H9 (cell line): ENCODE measurements around the gene BEST1. TPM values are rescaled to one million over a fixed set of nuclear protein-coding genes. Genes with fewer than 3 reads are reported as not detected.

Experiments used
- DNase-seq: peaks from one replicate; pipeline ENCODE4 v3.0.0-alpha.2; 2017
- H2AFZ ChIP-seq: one replicate; pipeline ENCODE4 v1.6.1; 2013; ENCODE audit warnings: mild to moderate bottlenecking, low read length, control low read depth, moderate library complexity
- H2AK5ac ChIP-seq: 2 replicates; pipeline ENCODE4 v1.6.1; 2013; ENCODE audit warnings: low read length, control low read depth, mixed read lengths; ENCODE audit not compliant: insufficient read length
- H2BK120ac ChIP-seq: one replicate; pipeline ENCODE4 v1.6.1; 2013; ENCODE audit warnings: low read depth, mild to moderate bottlenecking, low read length, control low read depth, inconsistent platforms; ENCODE audit not compliant: poor library complexity, severe bottlenecking
- H2BK12ac ChIP-seq: 2 replicates; pipeline ENCODE4 v1.6.1; 2013; ENCODE audit warnings: low read length, control low read depth, mixed read lengths, low read depth; ENCODE audit not compliant: insufficient read length
- H2BK15ac ChIP-seq: 2 replicates; pipeline ENCODE4 v1.6.1; 2013; ENCODE audit warnings: low read depth, low read length, control low read depth
- H2BK20ac ChIP-seq: one replicate; pipeline ENCODE4 v1.6.1; 2013; ENCODE audit warnings: low read depth, mild to moderate bottlenecking, low read length, control low read depth, inconsistent platforms; ENCODE audit not compliant: poor library complexity, severe bottlenecking
- H2BK5ac ChIP-seq: 2 replicates; pipeline ENCODE4 v1.6.1; 2013; ENCODE audit warnings: low read length, control low read depth, mixed read lengths; ENCODE audit not compliant: insufficient read length
- H3K14ac ChIP-seq: 2 replicates; pipeline ENCODE4 v1.6.1; 2013; ENCODE audit warnings: low read length, control low read depth; ENCODE audit not compliant: insufficient read depth
- H3K18ac ChIP-seq: 2 replicates; pipeline ENCODE4 v1.6.1; 2013; ENCODE audit warnings: low read depth, mild to moderate bottlenecking, mixed read lengths, low read length, control low read depth; ENCODE audit not compliant: insufficient read length
- H3K23ac ChIP-seq: 2 replicates; pipeline ENCODE4 v1.6.1; 2013; ENCODE audit warnings: low read length, control low read depth, mixed read lengths, low read depth; ENCODE audit not compliant: insufficient read length
- H3K23me2 ChIP-seq: 2 replicates; pipeline ENCODE4 v1.6.1; 2013; ENCODE audit warnings: low read depth, mild to moderate bottlenecking, mixed read lengths, low read length, control low read depth; ENCODE audit not compliant: insufficient read length, poor library complexity, severe bottlenecking
- H3K27ac ChIP-seq: 2 replicates; pipeline ENCODE4 v1.5.1; 2013; ENCODE audit warnings: low read length, control low read depth, mixed read lengths, low read depth; ENCODE audit not compliant: insufficient read length
- H3K27me3 ChIP-seq: 2 replicates; pipeline ENCODE4 v1.6.1; 2013; ENCODE audit warnings: low read length, control low read depth, inconsistent platforms; ENCODE audit not compliant: insufficient read depth
- H3K4ac ChIP-seq: 2 replicates; pipeline ENCODE4 v1.6.1; 2013; ENCODE audit warnings: low read depth, mild to moderate bottlenecking, control low read depth, inconsistent platforms, low read length, moderate library complexity
- H3K4me1 ChIP-seq: 2 replicates; pipeline ENCODE4 v1.6.1; 2013; ENCODE audit warnings: low read length, control low read depth, inconsistent platforms; ENCODE audit not compliant: insufficient read depth
- H3K4me2 ChIP-seq: 2 replicates; pipeline ENCODE4 v1.6.1; 2013; ENCODE audit warnings: low read length, control low read depth, mixed read lengths; ENCODE audit not compliant: insufficient read length, insufficient read depth
- H3K56ac ChIP-seq: 2 replicates; pipeline ENCODE4 v1.6.1; 2013; ENCODE audit warnings: low read depth, mild to moderate bottlenecking, mixed read lengths, low read length, control low read depth; ENCODE audit not compliant: insufficient read length
- H3K79me1 ChIP-seq: 2 replicates; pipeline ENCODE4 v1.6.1; 2013; ENCODE audit warnings: low read depth, mild to moderate bottlenecking, moderate library complexity, low read length, control low read depth, inconsistent platforms; ENCODE audit not compliant: insufficient read depth, poor library complexity, severe bottlenecking
- H3K79me2 ChIP-seq: 2 replicates; pipeline ENCODE4 v1.6.1; 2013; ENCODE audit warnings: low read length, control low read depth, inconsistent platforms; ENCODE audit not compliant: insufficient read depth
- H3K9ac ChIP-seq: 2 replicates; pipeline ENCODE4 v1.6.1; 2013; ENCODE audit warnings: low read length, control low read depth, mixed read lengths; ENCODE audit not compliant: insufficient read length; ENCODE audit errors: extremely low read depth
- H3K9me3 ChIP-seq: one replicate; pipeline ENCODE4 v1.6.1; 2013; ENCODE audit warnings: low read depth, low read length, inconsistent platforms; ENCODE audit not compliant: control insufficient read depth
- H3T11ph ChIP-seq: one replicate; pipeline ENCODE4 v1.6.1; 2013; ENCODE audit warnings: mild to moderate bottlenecking, low read length, control low read depth, inconsistent platforms
- H4K20me1 ChIP-seq: one replicate; pipeline ENCODE4 v1.6.1; 2013; ENCODE audit not compliant: control insufficient read depth, insufficient read length, insufficient read depth
- H4K5ac ChIP-seq: 2 replicates; pipeline ENCODE4 v1.6.1; 2013; ENCODE audit warnings: low read depth, mild to moderate bottlenecking, mixed read lengths, low read length, control low read depth; ENCODE audit not compliant: insufficient read length
- H4K8ac ChIP-seq: replicated peaks from 2 replicates; pipeline ENCODE4 v1.6.1; 2013; ENCODE audit warnings: low read length, control low read depth, mixed read lengths, low read depth; ENCODE audit not compliant: insufficient read length
- H4K91ac ChIP-seq: 2 replicates; pipeline ENCODE4 v1.6.1; 2013; ENCODE audit warnings: low read depth, mild to moderate bottlenecking, moderate library complexity, mixed read lengths, low read length, control low read depth; ENCODE audit not compliant: insufficient read length
- H3K27ac Mint-ChIP-seq, 3 experiments: 2 replicates in 2 of 3; 3 replicates in 1 of 3; pipeline ENCODE4 v1.8.0; 2020 to 2021; ENCODE audit warnings: mixed read lengths in 3 of 3, mild to moderate bottlenecking in 1 of 3, moderate library complexity in 1 of 3
- H3K27me3 Mint-ChIP-seq: 2 replicates; pipeline ENCODE4 v1.8.0; 2021; ENCODE audit warnings: low read depth, mild to moderate bottlenecking, moderate library complexity, mixed read lengths
- H3K36me3 Mint-ChIP-seq, 3 experiments: 2 replicates in 2 of 3; 3 replicates in 1 of 3; pipeline ENCODE4 v1.8.0; 2020 to 2021; ENCODE audit warnings: low read depth in 3 of 3, mixed read lengths in 3 of 3; ENCODE audit not compliant: insufficient read depth in 1 of 3
- H3K4me1 Mint-ChIP-seq, 2 experiments: 2 replicates each; pipeline ENCODE4 v1.8.0; 2020; ENCODE audit warnings: mixed read lengths in 2 of 2
- H3K4me3 Mint-ChIP-seq, 2 experiments: 2 replicates in 1 of 2; 3 replicates in 1 of 2; pipeline ENCODE4 v1.8.0; 2020 to 2021; ENCODE audit warnings: mild to moderate bottlenecking in 2 of 2, mixed read lengths in 2 of 2, moderate library complexity in 1 of 2
- H3K9me3 Mint-ChIP-seq, 2 experiments: 2 replicates in 1 of 2; 3 replicates in 1 of 2; pipeline ENCODE4 v1.8.0; 2020; ENCODE audit warnings: mild to moderate bottlenecking in 2 of 2, mixed read lengths in 2 of 2, moderate library complexity in 1 of 2
- CTCF ChIP-seq: fragments of 200-600 bp; sonication (generic); conservative IDR thresholded peaks from 3 replicates; pipeline ENCODE4 v1.8.0; 2021; ENCODE audit warnings: antibody characterized with exemption, mild to moderate bottlenecking
- WGBS: extraction: QIAGEN DNeasy Blood & Tissue Kit; methylation state at CpG from one replicate; pipeline ENCODE4 v1.1.7; 2013; ENCODE audit warnings: missing lambda C conversion rate, low lambda C conversion rate, mixed read lengths; ENCODE audit not compliant: insufficient read length; ENCODE audit errors: extremely low coverage; 5-methylcytosine and 5-hydroxymethylcytosine counted together
- total RNA-seq: library from RNA; stranded (reverse); gene quantifications from 2 replicates; pipeline ENCODE4 v1.2.1, GENCODE V29; 2021

Gene BEST1
- total RNA-seq, 1 experiment from 2014 or later, result 0.24 TPM

- no peaks in the 10 kb centered on the region for H3K79me1 ChIP-seq
- H2BK120ac ChIP-seq, result no peak overlapping the region
- no peak overlapping the region for H3T11ph ChIP-seq
- Mint-ChIP-seq H3K27ac (no peak overlapping the region), H3K4me3 (no peak overlapping the region), H3K27me3 (peaks cover 14% of the 10 kb centered on the region), H3K9me3 (peaks cover 2 to 3% of the 10 kb centered on the region in 2 experiments; a peak in 2 of 5 replicates), H3K4me1 (peaks cover 7 to 12% of the 10 kb centered on the region in 2 experiments; a peak in 3 of 4 replicates), H3K36me3 (no peaks in the 10 kb centered on the region)
- H3K56ac ChIP-seq, result no peak overlapping the region
- no peak overlapping the region for H2BK5ac ChIP-seq
- H3K4me1 ChIP-seq, result no peaks in the 10 kb centered on the region; the same call in 1 of the 2 replicates
- H4K8ac ChIP-seq, result no peak overlapping the region
- H3K79me2 ChIP-seq, result no peaks in the 10 kb centered on the region
- TF ChIP-seq CTCF, result no peak
- H2BK15ac ChIP-seq, result no peak overlapping the region
- H3K9me3 ChIP-seq, result no peaks in the 10 kb centered on the region
- H2AFZ ChIP-seq, result no peak overlapping the region
- no peak for DNase-seq
- no peak overlapping the region for H3K4ac ChIP-seq
- no peak overlapping the region for H3K23ac ChIP-seq
- no peak overlapping the region for H3K9ac ChIP-seq
- no peak overlapping the region for H2BK20ac ChIP-seq
- no peak overlapping the region for H4K5ac ChIP-seq
- no peak overlapping the region for H3K14ac ChIP-seq
- H3K27ac ChIP-seq, result no peak overlapping the region
- no peak overlapping the region for H3K4me2 ChIP-seq
- H3K23me2 ChIP-seq, result no peaks in the 10 kb centered on the region
- H3K18ac ChIP-seq, result no peak overlapping the region
- no peaks in the 10 kb centered on the region for H3K27me3 ChIP-seq
- WGBS, result no CpG with 5 or more reads among the region's 9 CpGs
- H2AK5ac ChIP-seq, result no peak overlapping the region
- H4K91ac ChIP-seq, result no peak overlapping the region
- H4K20me1 ChIP-seq, result no peaks in the 10 kb centered on the region
- H2BK12ac ChIP-seq, result no peak overlapping the region
Observed at GRCh38 chr11:62011881-62012280, 61.7 kb downstream of the BEST1 start.
